DMS 273 treated with DMSO at 0.1 percent for 48 hours (cell line): ENCODE measurements around the gene PARP16.
A peak's percentile ranks its signal among the peaks of the same experiment; 100 is the strongest.

ENCODE experiments used
- DNase-seq: peaks from one replicate; lab custom pipeline; 2025; lab: John Stamatoyannopoulos, UW

Gene PARP16, protein sequence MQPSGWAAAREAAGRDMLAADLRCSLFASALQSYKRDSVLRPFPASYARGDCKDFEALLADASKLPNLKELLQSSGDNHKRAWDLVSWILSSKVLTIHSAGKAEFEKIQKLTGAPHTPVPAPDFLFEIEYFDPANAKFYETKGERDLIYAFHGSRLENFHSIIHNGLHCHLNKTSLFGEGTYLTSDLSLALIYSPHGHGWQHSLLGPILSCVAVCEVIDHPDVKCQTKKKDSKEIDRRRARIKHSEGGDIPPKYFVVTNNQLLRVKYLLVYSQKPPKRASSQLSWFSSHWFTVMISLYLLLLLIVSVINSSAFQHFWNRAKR

DNA sequence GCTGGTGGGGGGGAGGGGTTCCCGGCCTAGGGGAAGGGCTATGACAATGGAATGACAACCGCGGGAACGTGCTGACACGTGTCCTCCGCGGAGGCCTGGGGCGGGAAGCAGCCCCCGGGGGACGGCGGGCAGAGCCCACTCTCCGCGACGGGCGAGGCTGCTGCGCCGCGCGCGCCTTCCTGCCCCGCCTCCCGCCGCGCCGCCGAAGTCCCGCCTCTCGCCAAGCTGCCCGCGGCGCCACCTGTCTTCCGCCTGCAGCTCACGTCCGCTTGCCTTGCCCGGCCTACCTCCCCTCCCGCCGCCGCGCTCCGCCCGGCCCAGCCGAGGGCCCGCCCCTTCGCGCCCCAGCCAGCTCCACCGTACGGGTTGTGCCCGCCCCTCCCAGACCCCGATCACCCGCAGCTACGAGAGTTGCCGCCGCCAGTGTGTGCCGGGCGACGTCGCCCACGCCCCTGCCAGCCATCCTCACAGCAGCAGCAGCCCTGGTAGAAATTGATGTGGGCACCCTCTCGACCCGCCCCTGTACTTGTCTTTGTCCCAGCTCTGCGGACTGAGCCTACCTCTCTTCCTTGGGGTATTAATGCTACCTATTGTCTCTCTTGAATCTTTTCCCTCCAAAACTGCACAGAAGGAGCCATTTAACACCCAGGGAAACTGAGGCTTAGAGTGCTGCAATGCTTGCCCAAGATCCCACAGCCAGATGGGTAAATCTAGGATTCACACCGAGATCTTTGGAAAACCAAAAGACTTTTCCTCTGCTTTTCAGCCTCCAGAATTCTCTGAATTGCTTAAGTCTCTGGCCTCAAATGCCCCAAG, at the start of gene PARP16:
PARP16 (minus strand) TSS at position 180 of the 816 bp plus-strand sequence. CDS start 457 bp downstream, outside the sequence.
- peak; percentile 75 for DNase-seq

DNA sequence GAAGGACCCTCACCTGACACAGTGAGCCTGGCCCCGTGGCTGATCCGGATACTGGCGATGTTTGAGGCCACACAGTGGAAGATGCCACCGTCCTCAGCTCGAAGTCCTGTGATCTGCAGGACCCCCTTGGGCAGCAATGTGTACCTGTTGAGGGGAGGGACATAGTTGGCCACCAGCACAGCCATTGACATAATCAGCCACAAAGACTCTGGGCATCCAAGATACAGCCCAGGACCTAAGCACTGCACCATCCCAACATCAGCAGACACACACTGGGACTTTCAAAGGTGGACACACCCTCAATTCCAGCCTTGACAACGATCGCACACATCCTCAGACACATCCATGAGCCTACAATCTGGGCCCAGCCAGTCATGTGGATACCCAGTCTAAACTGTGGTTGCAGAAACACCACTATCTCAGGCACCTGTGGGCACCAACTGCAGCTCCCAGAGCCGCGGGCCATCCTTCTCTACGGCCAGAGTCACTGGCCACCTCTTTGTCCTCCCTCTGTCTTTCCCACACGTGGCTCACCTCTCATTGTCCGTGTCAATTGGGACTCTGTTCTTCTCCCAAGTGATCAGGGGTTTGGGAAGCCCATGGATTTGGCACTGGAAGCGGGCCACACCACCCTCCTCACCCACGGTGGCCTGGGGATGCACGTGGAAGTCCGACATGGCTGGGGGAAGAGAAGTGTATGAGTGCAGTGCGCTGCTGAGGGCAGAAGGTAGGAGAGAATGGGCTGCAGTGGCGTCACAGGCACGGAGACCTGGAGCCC, 48.8 kb upstream of the PARP16 start:
- no peak for DNase-seq

DNA sequence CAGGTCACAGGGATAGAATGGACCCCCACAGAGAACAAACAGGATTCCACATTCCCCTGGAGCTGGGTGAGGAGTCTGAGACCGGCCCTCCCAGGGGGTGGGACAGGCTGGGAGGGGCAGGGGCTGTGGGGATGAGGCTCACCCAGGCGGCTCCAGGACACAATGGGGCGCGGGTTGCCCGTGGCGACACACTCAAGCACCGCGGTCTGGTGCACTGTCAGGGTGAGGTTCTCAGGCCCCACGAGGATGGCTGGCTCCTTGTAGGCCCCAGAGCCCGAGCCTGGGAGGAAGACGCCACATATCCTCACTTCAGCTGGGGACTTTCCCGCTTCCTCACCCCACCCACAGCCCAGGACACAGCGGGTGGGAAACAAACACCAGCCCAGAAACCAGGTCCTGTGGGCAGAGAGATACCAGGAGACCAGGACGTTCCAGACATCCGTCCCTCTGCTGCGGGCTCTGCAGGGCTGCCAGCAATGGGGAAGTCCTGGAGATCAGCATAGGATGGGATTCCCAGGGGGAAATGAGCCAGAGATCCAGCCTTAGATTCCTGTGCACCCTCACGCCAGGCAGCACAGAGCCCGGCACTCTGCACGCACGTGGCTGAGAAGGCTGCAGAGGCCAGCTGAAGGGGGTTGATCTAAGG, 48.0 kb upstream of the PARP16 start:
- DNase-seq = no peak

GRCh38 chr15:65333856-65334255, 47.2 kb upstream of the PARP16 start:
- DNase-seq = no peak

DNA sequence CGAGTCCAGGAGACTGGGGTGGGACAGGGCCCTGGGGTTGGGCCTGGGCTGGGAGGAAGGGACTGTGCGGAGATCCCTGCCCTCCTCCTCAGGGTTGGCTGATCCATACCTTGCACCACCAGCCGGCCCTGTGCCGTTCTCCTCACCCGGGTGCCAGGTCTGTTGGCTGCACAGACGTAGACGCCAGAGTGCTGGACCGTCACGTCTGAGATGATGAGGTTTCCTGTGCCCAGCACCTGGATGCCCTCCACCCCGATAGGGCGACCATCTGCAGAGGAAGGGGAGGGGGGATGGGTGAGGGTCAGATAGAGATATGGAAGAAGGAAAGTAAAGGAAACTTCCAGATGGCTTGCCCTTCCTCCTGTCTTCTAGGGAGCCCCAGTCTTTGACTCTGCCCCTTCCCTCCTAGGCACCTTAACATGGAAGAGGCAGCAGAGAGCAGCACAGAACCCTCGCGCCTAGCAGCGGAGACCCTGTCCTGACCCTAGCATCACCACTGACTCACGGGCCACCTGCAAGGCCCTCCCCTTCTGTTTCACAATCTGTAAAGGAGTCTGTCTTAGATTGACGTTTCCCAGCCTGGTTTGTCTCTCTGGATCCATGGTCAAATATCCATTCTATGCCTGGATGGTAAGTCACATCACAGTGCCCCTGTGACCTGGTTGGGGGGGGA, 46.6 kb upstream of the PARP16 start:
- no peak for DNase-seq

GRCh38 chr15:65332391-65333147, 45.9 kb upstream of the PARP16 start:
- DNase-seq = no peak

DNA sequence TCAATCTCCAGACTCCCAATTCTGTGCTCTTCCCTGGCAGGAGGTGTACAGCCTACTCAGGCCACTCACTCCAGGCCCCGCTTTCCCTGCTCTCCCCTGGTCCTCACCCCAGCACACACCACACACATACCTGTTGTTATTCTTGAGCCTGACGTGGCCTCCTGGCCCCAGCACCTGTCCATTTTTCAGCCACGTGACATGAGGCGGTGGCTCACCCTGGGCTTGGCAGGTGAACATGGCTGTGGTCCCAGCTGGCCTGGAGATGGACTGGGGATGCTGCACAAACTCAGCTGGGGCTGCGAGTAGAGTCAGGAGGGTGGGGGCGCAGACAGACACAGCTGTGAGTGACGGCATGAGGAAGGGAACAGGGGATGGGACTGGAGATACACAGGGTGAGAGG, 45.1 kb upstream of the PARP16 start:
- no peak for DNase-seq

DNA sequence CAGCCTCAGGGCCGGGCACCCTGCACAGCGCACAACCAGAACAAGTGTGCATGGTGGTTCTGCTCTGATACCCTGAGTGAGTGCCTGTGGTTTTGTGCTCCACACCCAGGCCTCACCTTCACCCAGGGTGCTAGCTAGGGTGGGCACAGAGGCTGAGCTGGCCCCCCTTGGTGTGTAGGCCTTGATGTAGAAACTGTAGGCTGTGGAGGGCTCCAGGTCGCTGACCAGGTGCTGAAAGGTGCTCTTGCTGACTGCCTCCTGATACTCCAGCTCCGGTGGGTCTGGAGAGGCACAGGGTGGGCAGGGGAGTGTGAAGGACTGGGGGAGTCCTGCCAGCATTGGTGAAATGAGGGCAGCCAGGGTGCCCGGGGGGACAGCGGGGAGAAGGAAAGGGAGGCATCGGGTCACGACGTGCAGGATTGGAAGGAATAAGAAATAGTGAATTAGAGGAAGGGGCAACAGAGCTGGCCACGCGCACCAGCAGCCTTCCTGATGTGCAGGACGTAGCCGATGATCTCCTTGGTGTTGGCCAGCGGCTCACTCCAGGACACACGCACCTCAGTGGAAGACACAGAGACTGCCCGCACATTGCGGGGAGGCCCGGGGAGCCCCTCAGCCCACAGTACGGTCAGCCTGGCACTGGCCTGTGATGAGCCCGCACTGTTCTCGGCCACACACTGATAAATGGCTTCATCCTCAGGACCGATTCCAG, 44.4 kb upstream of the PARP16 start:
- no peak for DNase-seq

GRCh38 chr15:65329984-65330735, 43.5 kb upstream of the PARP16 start:
- DNase-seq = no peak

GRCh38 chr15:65329288-65329983, 42.8 kb upstream of the PARP16 start:
- DNase-seq = no peak

DNA sequence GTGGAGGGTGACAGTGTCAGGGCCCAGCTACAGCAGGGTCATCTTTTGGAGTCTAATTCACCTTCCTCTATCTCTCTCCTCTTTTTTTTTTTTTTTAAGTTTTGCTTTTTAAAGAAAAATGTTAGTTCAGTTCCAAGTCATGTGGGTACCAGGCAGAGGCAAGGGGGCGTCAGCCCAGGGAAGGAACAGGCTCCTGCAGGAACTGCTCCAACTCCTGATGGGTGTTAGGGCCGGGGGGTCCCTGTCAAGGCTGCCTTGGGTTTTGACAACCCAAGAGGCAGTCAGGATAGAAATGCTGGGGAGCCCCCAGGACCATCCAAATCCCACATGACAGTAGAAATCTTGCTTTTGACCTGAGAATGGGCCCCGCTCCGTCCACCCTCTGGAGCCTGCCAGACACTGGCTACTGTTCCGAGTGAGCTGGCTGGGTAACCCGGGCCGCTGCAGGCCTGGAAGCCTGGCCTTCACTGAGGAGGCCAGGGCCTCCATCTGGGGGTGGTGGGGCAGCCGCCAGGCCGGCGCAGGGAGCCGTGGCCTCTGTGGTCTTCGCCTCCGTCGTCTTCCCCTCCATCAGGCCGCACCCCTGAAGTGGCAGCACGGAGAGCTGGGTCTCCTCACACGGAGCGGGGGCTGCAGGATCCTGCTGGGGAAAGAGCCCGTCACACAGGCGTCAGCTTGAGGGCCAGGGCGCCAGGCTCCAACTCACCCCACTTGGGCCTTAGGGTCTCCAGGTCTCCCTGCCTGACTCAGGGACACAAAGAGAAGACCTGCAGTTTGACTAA, 42.0 kb upstream of the PARP16 start:
- DNase-seq = no peak

DNA sequence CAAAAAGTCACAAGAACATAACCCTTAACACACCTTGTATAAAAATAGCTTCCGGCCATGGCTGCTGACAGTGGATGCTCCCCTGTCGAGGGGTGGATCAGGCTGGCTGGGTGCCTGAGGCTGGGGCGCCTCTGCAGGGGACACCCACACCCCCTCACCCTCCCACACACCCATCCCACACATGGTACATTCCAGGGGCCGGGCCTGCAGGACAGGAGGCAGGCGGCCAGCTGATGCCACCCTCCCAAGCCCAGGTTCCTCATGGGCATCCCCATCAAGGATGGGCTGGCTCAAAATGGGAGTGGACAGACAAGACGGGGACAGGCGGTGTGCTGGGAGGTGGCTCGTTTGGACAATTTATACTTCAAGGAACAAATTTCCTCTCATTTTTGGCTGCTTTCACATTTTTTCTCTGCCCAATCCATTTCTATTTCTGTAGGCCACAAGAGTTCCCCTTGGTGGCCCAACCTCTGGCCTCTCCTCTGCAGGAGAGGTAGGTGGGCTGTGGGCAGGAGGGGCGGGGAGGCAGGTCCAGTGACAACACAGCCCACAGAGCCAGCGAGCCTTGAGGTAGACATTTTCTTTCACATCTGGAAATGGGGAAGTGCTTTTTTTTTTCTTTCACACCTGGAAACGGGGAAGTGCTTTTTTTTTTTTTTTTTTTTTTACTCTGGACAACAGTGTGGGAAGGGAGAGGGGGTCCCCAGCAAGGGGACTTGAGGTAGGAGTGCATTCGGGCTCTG, 41.1 kb upstream of the PARP16 start:
- DNase-seq = no peak

- no peak for DNase-seq
These were observed 40.1 kb upstream of the PARP16 start for GRCh38 chr15:65326818-65327217.

- DNase-seq = no peak
These were observed 39.4 kb upstream of the PARP16 start for GRCh38 chr15:65326117-65326526.

GRCh38 chr15:65323071-65323511, 36.4 kb upstream of the PARP16 start:
- DNase-seq = peak; percentile 72

- DNase-seq = no peak
These were observed 32.2 kb upstream of the PARP16 start for GRCh38 chr15:65318870-65319356.

- no peak for DNase-seq
These were observed 25.8 kb upstream of the PARP16 start for GRCh38 chr15:65312400-65312916.
